K562 (cell line): ENCODE results near the gene BAHD1. TPM values are rescaled to one million over a fixed set of nuclear protein-coding genes. Genes with fewer than 3 reads are reported as not detected.

ENCODE experiments used
- ATAC-seq: fragments of 200-7000 bp; cut with Tn5 transposase; 3 replicates; pipeline ENCODE4 v1.9.1; 2020; ENCODE audit warnings: moderate library complexity
- BruUV-seq: library from RNA; stranded (reverse); fragments of 400-500 nt; replicated peaks from 2 replicates; lab custom pipeline; 2021; lab: Mats Ljungman, UMichigan
- CTCF ChIA-PET: fragments of 300-600 bp; formaldehyde crosslinking; extraction: SDS; loops from one replicate; lab custom pipeline; 2021; ENCODE audit warnings: low intra/inter-chr PET ratio; lab: Yijun Ruan, JAX
- POLR2A ChIA-PET: fragments of 300-600, 350-650 bp; sonication (Branson Sonifier 250); formaldehyde crosslinking; extraction: SDS; loops from one replicate; lab custom pipeline; 2021; ENCODE audit warnings: antibody characterized with exemption, inconsistent platforms; lab: Yijun Ruan, JAX
- DNase-seq, 4 experiments: peaks; one replicate each; pipeline versions ENCODE4 v3.0.0 to v3.0.0-alpha.2; 2011 to 2018; ENCODE audit warnings: low spot score in 3 of 4, mixed read lengths in 3 of 4; ENCODE audit errors: extremely low read depth in 1 of 4
- FAIRE-seq: peaks from 2 replicates; lab custom pipeline; 2011; peaks lifted over from hg19 to GRCh38; lab: Jason Lieb, UNC
- H2AFZ ChIP-seq: 2 replicates; pipeline ENCODE4 v1.6.0; 2011; ENCODE audit warnings: low read depth, low read length, control low read depth, inconsistent platforms
- H3K27ac ChIP-seq: fragments of 200-600 bp; 3 replicates; pipeline ENCODE4 v1.8.0; 2011; ENCODE audit warnings: low read depth, mild to moderate bottlenecking, control low read depth, inconsistent platforms, low read length, moderate library complexity, mixed read lengths; ENCODE audit errors: extremely low read depth
- H3K27me3 ChIP-seq, 2 experiments: fragments of 300-600 bp in 1 of 2; 2 replicates in 1 of 2; 3 replicates in 1 of 2; pipeline versions ENCODE4 v1.6.0 to v1.8.0; 2011; ENCODE audit warnings: inconsistent platforms in 2 of 2, low read length in 2 of 2, mild to moderate bottlenecking in 1 of 2, mixed read lengths in 1 of 2, moderate library complexity in 1 of 2; ENCODE audit not compliant: control insufficient read depth in 2 of 2, insufficient read depth in 2 of 2
- H3K36me3 ChIP-seq: fragments of 300-600 bp; 3 replicates; pipeline ENCODE4 v1.8.0; 2011; ENCODE audit warnings: mild to moderate bottlenecking, low read length, inconsistent platforms; ENCODE audit not compliant: control insufficient read depth, insufficient read depth
- H3K4me1 ChIP-seq, 2 experiments: fragments of 200-600 bp in 1 of 2; replicated peaks in 1 of 2; 2 replicates in 1 of 2; 3 replicates in 1 of 2; pipeline versions ENCODE4 v1.5.1 to v1.8.0; 2011; ENCODE audit warnings: inconsistent platforms in 2 of 2, low read length in 2 of 2, mild to moderate bottlenecking in 1 of 2, mixed read lengths in 1 of 2, moderate library complexity in 1 of 2; ENCODE audit not compliant: control insufficient read depth in 2 of 2, insufficient read depth in 2 of 2
- H3K4me2 ChIP-seq: 2 replicates; pipeline ENCODE4 v1.6.1; 2011; ENCODE audit warnings: low read length, control low read depth, inconsistent platforms, mixed read lengths; ENCODE audit not compliant: insufficient read depth
- H3K4me3 ChIP-seq: fragments of 200-600 bp; sonication (generic), shearing (Covaris generic); 2 replicates; pipeline ENCODE4 v1.5.1; 2016; ENCODE audit warnings: control low read depth, inconsistent platforms
- H3K79me2 ChIP-seq: fragments of 200-600 bp; 3 replicates; pipeline ENCODE4 v1.8.0; 2011; ENCODE audit warnings: low read length, inconsistent platforms; ENCODE audit not compliant: control insufficient read depth, insufficient read depth
- H3K9ac ChIP-seq, 2 experiments: 2 replicates each; pipeline versions ENCODE4 v1.6.0 to v1.6.1; 2011; ENCODE audit warnings: low read depth in 2 of 2, low read length in 2 of 2, control low read depth in 1 of 2, inconsistent platforms in 1 of 2, mild to moderate bottlenecking in 1 of 2, mixed read lengths in 1 of 2; ENCODE audit not compliant: insufficient read depth in 1 of 2
- H3K9me1 ChIP-seq: one replicate; pipeline ENCODE4 v1.6.0; 2011; ENCODE audit warnings: inconsistent platforms, mild to moderate bottlenecking, low read length, moderate library complexity; ENCODE audit not compliant: control insufficient read depth, insufficient read depth
- H3K9me3 ChIP-seq: replicated peaks from 2 replicates; pipeline ENCODE4 v1.5.1; 2011; ENCODE audit warnings: low read depth, low read length, inconsistent platforms; ENCODE audit not compliant: control insufficient read depth, insufficient read depth
- H4K20me1 ChIP-seq: replicated peaks from 2 replicates; pipeline ENCODE4 v1.6.1; 2011; ENCODE audit warnings: low read length, inconsistent platforms, mixed read lengths; ENCODE audit not compliant: control insufficient read depth, insufficient read depth
- BHLHE40 ChIP-seq: IDR thresholded peaks from 2 replicates; pipeline ENCODE4 v1.6.1; 2011; ENCODE audit warnings: low read length, improper control_type of control experiment
- CREBBP ChIP-seq: IDR thresholded peaks from one replicate; pipeline ENCODE4 v1.6.1; 2012; ENCODE audit warnings: low read depth, mild to moderate bottlenecking, control low read depth, inconsistent platforms, low read length
- CTBP1 ChIP-seq: fragments of 450-650 bp; IDR thresholded peaks from 2 replicates; pipeline ENCODE4 v1.6.1; 2016; ENCODE audit warnings: borderline replicate concordance
- REST ChIP-seq, 2 experiments: fragments of 450-650 bp; formaldehyde crosslinking in 1 of 2; IDR thresholded peaks; 2 replicates each; pipeline versions ENCODE4 v1.4.0 to v1.6.1; 2014 to 2020; ENCODE audit warnings: mild to moderate bottlenecking in 2 of 2, borderline replicate concordance in 1 of 2, low read depth in 1 of 2
- SAP30 ChIP-seq: fragments of 200-600 bp; sonication (generic); IDR thresholded peaks from 2 replicates; pipeline ENCODE4 v1.6.1; 2012; ENCODE audit warnings: borderline replicate concordance, low read depth, mild to moderate bottlenecking, moderate library complexity, low read length, control low read depth, inconsistent platforms; ENCODE audit not compliant: insufficient read depth, poor library complexity, severe bottlenecking
- U2AF2 ChIP-seq: fragments of 200-400 bp; formaldehyde crosslinking; optimal IDR thresholded peaks from 2 replicates; pipeline ENCODE3; 2017; ENCODE audit warnings: low read depth, mild to moderate bottlenecking, low read length
- ZNF507 ChIP-seq: conservative IDR thresholded peaks from 2 replicates; pipeline ENCODE4 v1.6.1; 2017; ENCODE audit warnings: missing genetic modification characterization, missing compliant biosample characterization
- WGBS: fragments of 100-300 bp; shearing (Covaris generic); methylation state at CpG from one replicate; pipeline ENCODE4 v1.1.6; 2016; ENCODE audit warnings: low coverage, mixed read lengths; ENCODE audit not compliant: insufficient coverage; ENCODE audit errors: missing lambda C conversion rate; 5-methylcytosine and 5-hydroxymethylcytosine counted together
- in situ Hi-C: fragments of 300-500 bp; cut with MboI; formaldehyde crosslinking; loops from 4 replicates; pipeline ENCODE4 v1.15.0; 2018; ENCODE audit warnings: inconsistent platforms, mixed read lengths
- intact Hi-C: fragments of 100-400 bp; cut with micrococcal nuclease; formaldehyde crosslinking; loops from 2 replicates; pipeline ENCODE4 v1.14.2; 2022
- polyA plus RNA-seq, 8 experiments: library from polyadenylated mRNA; depleted of rRNA in 4 of 8; stranded (reverse) in 5 of 8; unstranded in 3 of 8; fragments of >200 nt; fragmentation: Nextera tagmentation in 2 of 8; fragmentation: Illumina TruSeq in 1 of 8; extraction: Ambion mirVana in 2 of 8; extraction: Trizol in 1 of 8; gene quantifications; 2 replicates each; pipeline versions ENCODE4 v1.2.1 to v1.2.3, GENCODE V29; 2011 to 2014; ENCODE audit warnings: inconsistent platforms in 1 of 8, missing spikeins in 1 of 8
- total RNA-seq, 7 experiments: library from RNA; depleted of rRNA in 6 of 7; stranded (reverse); fragments of >200 nt in 6 of 7; fragmentation: Illumina TruSeq in 2 of 7; extraction: Trizol in 2 of 7; gene quantifications; 2 replicates each; pipeline versions ENCODE4 v1.2.1 to v1.2.3, GENCODE V29; 2011 to 2021; ENCODE audit warnings: low replicate concordance in 1 of 7

BAHD1 gene
- total and polyA plus RNA-seq, 9 of the 15 experiments (the other 6 are each of a cell fraction or from before 2014, with no cell fraction given) = 0.55 to 38.5 (median 11.5) TPM

- POLR2A ChIA-PET = interaction anchor here (1.1 kb wide), 1 partner anchor 20 kb away, joined by 4 read pairs; no protein-coding TSS in a partner anchor
- 0 out of 3 replicates have a peak, but pooled peaks cover 3% of the 10 kb centered on the region for H3K36me3 ChIP-seq
- no peak overlapping the region for H3K27ac ChIP-seq
- no peaks in the 10 kb centered on the region for H3K27me3 ChIP-seq
- BruUV-seq = no TSS peak
- no peak overlapping the region for H2AFZ ChIP-seq
- no peak overlapping the region; a peak in 1 of 4 replicates for H3K9ac ChIP-seq
- CTCF ChIA-PET = no interaction called here
- in situ Hi-C loops = no loop called here
- ATAC-seq (no peak), DNase-seq (no peak), FAIRE-seq (no peak)
- H3K79me2 ChIP-seq = no peaks in the 10 kb centered on the region
- no peaks in the 10 kb centered on the region for H3K9me1 ChIP-seq
- no peaks in the 10 kb centered on the region for H3K9me3 ChIP-seq
- H3K4me2 ChIP-seq = no peak overlapping the region
- 48% methylated on average over 9 of the region's 9 CpGs for WGBS
- no peak overlapping the region for H3K4me3 ChIP-seq
- intact Hi-C loops = no loop called here
- no peaks in the 10 kb centered on the region for H4K20me1 ChIP-seq
- TF ChIP-seq SAP30 (no peak), CTBP1 (no peak), CREBBP (no peak), ZNF507 (tag) (no peak), BHLHE40 (no peak), REST (IDR thresholded peaks at IDR 0.05; ENCODE audit: borderline replicate concordance) (peak; percentile 42), REST (CRISPR knock-in tag; IDR thresholded peaks at IDR 0.05; ENCODE audit: low read depth) (no peak), U2AF2 (no peak)
- TF ChIP-seq, all 486 proteins: peak for 1
- no peaks in the 10 kb centered on the region for H3K4me1 ChIP-seq
Observed at GRCh38 chr15:40413036-40413435, 27.7 kb upstream of the BAHD1 start.
